Measurements from ENCODE around the gene DNAAF3.

Gene DNAAF3

GRCh38 chr19:55133639-55134444 lies 32.6 kb downstream of the DNAAF3 start:
- peaks cover 10% of the 10 kb centered on the region for H3K36me3 ChIP-seq (ENCODE audit: control insufficient read depth, insufficient read depth, low read length)
- no peak overlapping the region for H3K4me3 ChIP-seq (ENCODE audit: low read depth, low read length)
- H3K4me1 ChIP-seq (ENCODE audit: control insufficient read depth, insufficient read depth, low read length) = no peaks in the 10 kb centered on the region; the same call in 1 of the 2 replicates
- no peaks in the 10 kb centered on the region for H3K9me3 ChIP-seq (ENCODE audit: control insufficient read depth, insufficient read depth, low read depth, low read length)
- no peaks in the 10 kb centered on the region for H3K27me3 ChIP-seq (ENCODE audit: control insufficient read depth, insufficient read depth, low read length)
- H3K27ac ChIP-seq (ENCODE audit: low read depth, low read length) = no peak overlapping the region
- H3K9ac ChIP-seq (ENCODE audit: low read length) = peak overlapping the region; percentile 26

GRCh38 chr19:55132453-55133129 lies 33.8 kb downstream of the DNAAF3 start:
- H3K27me3 ChIP-seq (ENCODE audit: control insufficient read depth, insufficient read depth, low read length) = no peaks in the 10 kb centered on the region

GRCh38 chr19:55131421-55131820 lies 35.0 kb downstream of the DNAAF3 start:
- Histone ChIP-seq H3K27me3 (ENCODE audit: control insufficient read depth, insufficient read depth, low read length) (no peaks in the 10 kb centered on the region), H3K4me3 (ENCODE audit: low read depth, low read length) (no peak overlapping the region), H3K27ac (ENCODE audit: low read depth, low read length) (no peak overlapping the region), H3K4me1 (ENCODE audit: control insufficient read depth, insufficient read depth, low read length) (no peaks in the 10 kb centered on the region; the same call in 1 of the 2 replicates), H3K9me3 (ENCODE audit: control insufficient read depth, insufficient read depth, low read depth, low read length) (no peaks in the 10 kb centered on the region), H3K9ac (ENCODE audit: low read length) (no peak overlapping the region), H3K36me3 (ENCODE audit: control insufficient read depth, insufficient read depth, low read length) (peaks cover under 1% of the 10 kb centered on the region)

More at GRCh38 chr19:55132453-55133129, 33.8 kb downstream of the DNAAF3 start:
- H3K9ac ChIP-seq (ENCODE audit: low read length) = no peak overlapping the region
- no peaks in the 10 kb centered on the region for H3K9me3 ChIP-seq (ENCODE audit: control insufficient read depth, insufficient read depth, low read depth, low read length)
- peaks cover 6% of the 10 kb centered on the region for H3K36me3 ChIP-seq (ENCODE audit: control insufficient read depth, insufficient read depth, low read length)
- no peaks in the 10 kb centered on the region; the same call in 1 of the 2 replicates for H3K4me1 ChIP-seq (ENCODE audit: control insufficient read depth, insufficient read depth, low read length)
- no peak overlapping the region for H3K27ac ChIP-seq (ENCODE audit: low read depth, low read length)
- H3K4me3 ChIP-seq (ENCODE audit: low read depth, low read length) = no peak overlapping the region

GRCh38 chr19:55119053-55119452 lies 47.4 kb downstream of the DNAAF3 start:
- peaks cover 13% of the 10 kb centered on the region; the same call in 1 of the 2 replicates for H3K4me1 ChIP-seq (ENCODE audit: control insufficient read depth, insufficient read depth, low read length)
- H3K9me3 ChIP-seq (ENCODE audit: control insufficient read depth, insufficient read depth, low read depth, low read length) = no peaks in the 10 kb centered on the region
- H3K36me3 ChIP-seq (ENCODE audit: control insufficient read depth, insufficient read depth, low read length) = no peaks in the 10 kb centered on the region
- H3K27ac ChIP-seq (ENCODE audit: low read depth, low read length) = no peak overlapping the region
- H3K9ac ChIP-seq (ENCODE audit: low read length) = peak overlapping the region; percentile 52
- H3K27me3 ChIP-seq (ENCODE audit: control insufficient read depth, insufficient read depth, low read length) = no peaks in the 10 kb centered on the region
- peak overlapping the region; percentile 80 for H3K4me3 ChIP-seq (ENCODE audit: low read depth, low read length)

GRCh38 chr19:55118401-55118991 lies 47.9 kb downstream of the DNAAF3 start:
- H3K4me1 ChIP-seq (ENCODE audit: control insufficient read depth, insufficient read depth, low read length) = peaks cover 15% of the 10 kb centered on the region

GRCh38 chr19:55117663-55118391 lies 48.6 kb downstream of the DNAAF3 start:
- H3K36me3 ChIP-seq (ENCODE audit: control insufficient read depth, insufficient read depth, low read length) = no peaks in the 10 kb centered on the region
- peaks cover 22% of the 10 kb centered on the region for H3K4me1 ChIP-seq (ENCODE audit: control insufficient read depth, insufficient read depth, low read length)
- H3K4me3 ChIP-seq (ENCODE audit: low read depth, low read length) = peak overlapping the region; percentile 80
- no peaks in the 10 kb centered on the region for H3K27me3 ChIP-seq (ENCODE audit: control insufficient read depth, insufficient read depth, low read length)
- no peaks in the 10 kb centered on the region for H3K9me3 ChIP-seq (ENCODE audit: control insufficient read depth, insufficient read depth, low read depth, low read length)
- H3K9ac ChIP-seq (ENCODE audit: low read length) = no peak overlapping the region
- no peak overlapping the region for H3K27ac ChIP-seq (ENCODE audit: low read depth, low read length)

More at GRCh38 chr19:55118401-55118991, 47.9 kb downstream of the DNAAF3 start:
- Histone ChIP-seq H3K27me3 (ENCODE audit: control insufficient read depth, insufficient read depth, low read length) (no peaks in the 10 kb centered on the region), H3K9ac (ENCODE audit: low read length) (peak overlapping the region; percentile 52), H3K36me3 (ENCODE audit: control insufficient read depth, insufficient read depth, low read length) (no peaks in the 10 kb centered on the region), H3K4me3 (ENCODE audit: low read depth, low read length) (peak overlapping the region; percentile 80), H3K27ac (ENCODE audit: low read depth, low read length) (no peak overlapping the region), H3K9me3 (ENCODE audit: control insufficient read depth, insufficient read depth, low read depth, low read length) (no peaks in the 10 kb centered on the region)

GRCh38 chr19:55116859-55117662 lies 49.4 kb downstream of the DNAAF3 start, which contains the start of gene PPP1R12C:
TSS of gene PPP1R12C (minus strand) at chr19:55117637. CDS start at chr19:55117543, 94 bp downstream.
- no peaks in the 10 kb centered on the region for H3K27me3 ChIP-seq (ENCODE audit: control insufficient read depth, insufficient read depth, low read length)
- H3K36me3 ChIP-seq (ENCODE audit: control insufficient read depth, insufficient read depth, low read length) = peaks cover 3% of the 10 kb centered on the region; the same call in 1 of the 2 replicates
- H3K4me1 ChIP-seq (ENCODE audit: control insufficient read depth, insufficient read depth, low read length) = peaks cover 24% of the 10 kb centered on the region
- no peaks in the 10 kb centered on the region for H3K9me3 ChIP-seq (ENCODE audit: control insufficient read depth, insufficient read depth, low read depth, low read length)
- peak within 1 kb of the TSS; percentile 98 for H3K4me3 ChIP-seq (ENCODE audit: low read depth, low read length)
- H3K9ac ChIP-seq (ENCODE audit: low read length) = peak within 1 kb of the TSS; percentile 70
- H3K27ac ChIP-seq (ENCODE audit: low read depth, low read length) = no peak within 1 kb of the TSS

GRCh38 chr19:55116232-55116858 lies 50.1 kb downstream of the DNAAF3 start:
- no peaks in the 10 kb centered on the region for H3K9me3 ChIP-seq (ENCODE audit: control insufficient read depth, insufficient read depth, low read depth, low read length)
- H3K36me3 ChIP-seq (ENCODE audit: control insufficient read depth, insufficient read depth, low read length) = peaks cover 3% of the 10 kb centered on the region; the same call in 1 of the 2 replicates
- no peak overlapping the region for H3K27ac ChIP-seq (ENCODE audit: low read depth, low read length)
- H3K4me3 ChIP-seq (ENCODE audit: low read depth, low read length) = peak overlapping the region; percentile 98
- H3K4me1 ChIP-seq (ENCODE audit: control insufficient read depth, insufficient read depth, low read length) = peaks cover 24% of the 10 kb centered on the region
- peak overlapping the region; percentile 70 for H3K9ac ChIP-seq (ENCODE audit: low read length)
- no peaks in the 10 kb centered on the region for H3K27me3 ChIP-seq (ENCODE audit: control insufficient read depth, insufficient read depth, low read length)

- Histone ChIP-seq H3K27ac (ENCODE audit: low read depth, low read length) (no peak overlapping the region), H3K27me3 (ENCODE audit: control insufficient read depth, insufficient read depth, low read length) (no peaks in the 10 kb centered on the region), H3K9ac (ENCODE audit: low read length) (peak overlapping the region; percentile 70)
Measured at GRCh38 chr19:55115446-55116065, 50.9 kb downstream of the DNAAF3 start.

More at GRCh38 chr19:55115446-55116065, 50.9 kb downstream of the DNAAF3 start:
- Histone ChIP-seq H3K4me3 (ENCODE audit: low read depth, low read length) (peak overlapping the region; percentile 98), H3K4me1 (ENCODE audit: control insufficient read depth, insufficient read depth, low read length) (peaks cover 24% of the 10 kb centered on the region), H3K36me3 (ENCODE audit: control insufficient read depth, insufficient read depth, low read length) (peaks cover 3% of the 10 kb centered on the region; the same call in 1 of the 2 replicates), H3K9me3 (ENCODE audit: control insufficient read depth, insufficient read depth, low read depth, low read length) (no peaks in the 10 kb centered on the region)
